HG03095 (cell line): ENCODE measurements around the gene ZKSCAN4.

ENCODE experiments used
- ATAC-seq: cut with Tn5 transposase; IDR thresholded peaks from one replicate; pipeline ENCODE4 v1.9.1; 2021; ENCODE audit warnings: moderate library complexity; ENCODE audit not compliant: unreplicated experiment

ZKSCAN4 gene

DNA sequence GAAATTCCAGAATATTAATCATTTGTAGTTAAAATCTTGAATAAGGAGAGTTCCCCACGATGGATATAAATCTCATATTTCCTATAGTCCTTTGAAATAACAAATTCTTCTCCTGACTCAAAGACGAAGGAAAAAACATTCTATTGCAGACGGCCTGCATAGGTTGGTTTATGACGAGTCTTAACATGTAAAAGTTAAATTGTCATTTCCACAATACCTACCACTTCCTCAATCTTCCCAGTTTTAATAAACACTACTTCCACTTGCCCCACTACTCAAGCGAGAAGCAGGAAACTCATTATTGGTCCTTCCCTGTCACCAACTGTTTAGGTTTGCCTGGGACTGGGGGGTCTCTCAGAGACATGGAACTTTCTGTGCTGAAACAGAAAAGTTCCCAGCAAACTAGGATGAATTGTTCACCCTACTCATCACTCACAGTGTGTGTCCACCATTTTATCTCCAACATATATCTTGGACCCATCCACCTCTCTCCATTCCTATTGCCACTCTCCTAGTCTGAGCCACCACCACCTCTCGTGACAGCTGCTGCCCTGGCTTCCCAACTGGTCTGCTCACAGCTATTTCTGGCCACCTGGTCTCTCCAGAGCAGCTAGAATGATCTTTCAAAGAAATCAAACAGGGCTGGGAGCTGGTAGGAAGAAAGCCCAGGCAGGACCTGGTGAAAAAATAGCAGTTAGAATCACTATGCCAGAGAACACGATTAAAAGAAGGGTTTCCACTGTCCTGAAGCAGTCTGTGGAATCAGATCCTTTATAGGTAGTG is 42.1 kb downstream of the ZKSCAN4 start:
- ATAC-seq = no peak

DNA sequence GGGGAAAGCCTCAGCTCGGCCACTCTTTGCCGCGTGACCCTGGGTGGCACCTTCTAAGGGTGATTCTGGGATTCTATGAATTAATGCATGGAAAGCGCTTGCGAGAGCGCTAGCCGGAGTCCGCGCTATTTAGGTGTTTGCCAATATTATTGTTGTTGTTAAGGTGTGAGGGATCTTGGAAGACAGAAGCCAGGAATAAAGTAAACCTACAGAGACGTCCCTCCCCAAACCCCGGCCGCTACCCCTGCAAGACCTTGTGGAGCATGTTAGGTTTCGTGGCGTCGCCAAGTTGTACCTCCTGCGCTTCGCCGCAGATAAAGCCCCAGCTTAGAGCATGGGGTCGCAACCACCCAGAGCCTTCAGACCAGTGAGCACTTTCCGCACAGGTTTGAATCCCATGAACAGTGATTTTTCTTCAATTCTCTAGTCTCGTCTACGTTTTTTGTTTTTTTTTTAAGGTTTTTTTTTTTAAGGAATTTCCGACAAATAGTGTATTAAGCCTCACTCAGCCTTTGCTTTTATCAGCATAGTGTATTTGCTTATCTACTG is 43.9 kb downstream of the ZKSCAN4 start:
- no peak for ATAC-seq

DNA sequence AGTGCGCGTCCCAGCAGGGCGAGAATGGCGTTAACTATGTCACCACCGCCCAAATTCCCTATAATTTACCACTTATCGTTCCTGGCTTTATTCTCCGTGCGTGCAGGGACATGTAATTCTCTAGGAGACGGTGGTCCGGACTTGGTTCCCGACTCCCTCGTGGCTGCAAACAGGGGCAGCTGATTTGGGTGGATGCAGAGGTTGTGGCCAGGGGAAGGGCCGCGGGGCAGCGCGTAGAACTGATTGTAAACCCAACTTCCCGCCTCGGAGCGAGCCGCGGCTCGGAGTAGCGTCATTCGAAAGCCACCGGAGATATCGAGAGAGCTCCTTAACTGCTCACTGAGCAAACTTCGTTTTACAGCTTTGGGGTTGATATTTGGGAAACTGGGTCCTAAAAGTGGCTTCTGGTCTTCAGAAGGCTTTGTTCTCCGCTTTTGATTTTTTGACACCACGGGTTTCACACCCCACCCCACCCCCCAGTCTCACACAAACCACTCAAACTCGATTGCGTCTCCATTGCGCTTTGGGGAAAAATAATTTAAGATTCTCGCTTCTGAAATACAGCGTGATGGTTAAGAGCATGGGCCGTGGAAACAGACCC is 44.5 kb downstream of the ZKSCAN4 start:
- no peak for ATAC-seq

DNA sequence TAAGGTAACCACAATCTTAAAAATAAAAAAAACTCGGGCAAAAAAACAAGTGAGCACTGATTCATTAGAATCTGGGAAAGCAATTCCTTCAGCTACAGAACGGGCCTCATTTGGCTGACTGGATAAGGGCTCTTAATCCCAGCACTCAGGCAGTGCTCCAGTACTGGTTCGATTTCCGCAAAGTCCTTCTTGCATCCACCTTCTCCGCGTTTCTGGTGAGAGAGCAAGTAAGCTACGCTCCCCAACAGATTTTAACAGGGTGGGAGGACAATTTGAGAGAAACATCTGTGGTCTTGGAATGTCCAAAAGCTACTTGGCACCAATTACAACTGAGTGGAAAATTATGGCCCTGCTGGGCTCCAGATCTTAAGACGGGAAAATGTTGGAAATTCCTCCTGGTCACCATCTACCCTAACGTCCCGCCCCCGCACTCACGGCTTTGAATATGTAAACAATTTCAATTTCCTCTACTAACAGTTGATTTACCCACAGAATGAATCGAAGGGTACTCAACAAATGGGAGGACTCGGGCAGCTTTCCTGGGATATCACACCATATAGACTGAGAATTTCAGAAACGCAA is 45.0 kb downstream of the ZKSCAN4 start:
- ATAC-seq = no peak

DNA sequence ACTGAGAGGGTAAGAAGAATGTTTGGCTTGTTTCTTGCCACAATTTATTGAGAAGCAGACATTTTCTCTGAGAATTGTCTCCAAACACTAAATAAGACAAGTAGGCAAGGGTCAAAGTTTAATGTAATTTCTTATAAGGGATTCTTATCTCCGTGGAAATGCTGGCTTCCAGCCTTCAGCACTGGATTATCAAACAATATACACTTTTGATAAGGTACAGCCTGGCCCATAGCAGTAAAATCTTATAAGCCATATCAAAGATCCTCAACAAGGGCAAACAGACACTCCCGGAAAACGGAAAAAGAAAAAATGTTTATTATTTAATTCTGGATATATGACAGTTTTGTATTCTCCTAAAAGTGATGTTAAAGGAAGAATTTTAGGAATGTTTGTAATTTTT is 45.5 kb downstream of the ZKSCAN4 start:
- no peak for ATAC-seq

DNA sequence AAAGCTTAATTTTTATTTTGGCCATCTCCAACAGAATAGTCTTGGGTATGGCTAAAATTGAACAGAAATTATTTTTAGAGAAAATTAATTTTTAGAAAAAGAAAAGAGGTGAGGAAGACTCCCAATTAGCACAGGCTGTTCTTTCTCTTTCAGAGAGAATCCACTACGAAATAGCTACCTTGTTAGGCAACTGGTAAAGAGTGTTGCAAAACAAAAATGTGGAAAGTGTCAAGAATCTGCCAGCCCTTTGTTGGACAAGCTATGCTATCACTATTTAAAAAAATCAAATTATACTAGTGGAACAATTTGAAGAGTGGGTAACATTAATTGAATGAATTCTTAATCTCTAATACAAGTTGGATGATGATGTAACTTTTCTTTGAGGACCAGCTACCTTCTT is 46.2 kb downstream of the ZKSCAN4 start:
- ATAC-seq = no peak

DNA sequence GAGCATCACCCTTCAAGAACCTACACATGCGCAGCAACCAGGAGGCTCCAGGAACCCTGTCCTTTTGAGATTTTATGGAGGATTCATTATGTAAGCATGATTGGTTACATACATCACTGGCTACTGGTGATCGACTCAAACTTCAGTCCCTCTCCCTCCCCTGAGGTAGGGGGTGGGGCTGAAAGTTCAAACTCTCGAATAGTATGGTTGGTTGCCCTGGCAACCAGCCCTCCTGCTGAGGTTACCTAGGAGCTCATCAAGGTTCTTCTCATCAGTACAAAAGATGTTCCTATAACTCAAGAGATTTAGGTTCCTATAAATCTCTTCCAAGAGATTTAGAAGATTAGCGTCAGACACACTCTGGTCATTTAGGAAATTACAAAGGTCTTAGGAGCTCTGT is 48.9 kb downstream of the ZKSCAN4 start:
- no peak for ATAC-seq

DNA sequence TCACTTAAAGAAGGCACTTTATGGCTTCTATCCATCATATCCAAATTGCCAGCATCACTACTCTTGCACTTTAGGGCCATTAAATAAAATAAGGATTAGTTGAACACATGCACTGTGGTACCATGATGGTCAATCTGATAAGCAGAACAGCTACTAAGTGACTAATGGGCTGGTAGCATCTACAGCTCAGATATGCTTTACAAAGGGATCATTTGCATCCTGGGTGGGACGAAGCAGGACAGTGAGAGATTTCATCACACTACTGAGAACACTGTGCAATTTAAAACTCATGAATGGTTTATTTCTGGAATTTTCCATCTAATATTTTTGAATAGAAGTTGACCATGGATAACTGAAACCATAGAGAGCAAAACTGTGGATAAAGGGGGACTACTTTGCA is 52.0 kb downstream of the ZKSCAN4 start:
- no peak for ATAC-seq
